ENCODE measurements around the gene NIPSNAP2. TPM values are rescaled to one million over a fixed set of nuclear protein-coding genes. Genes with fewer than 3 reads are reported as not detected.
A peak's percentile ranks its signal among the peaks of the same experiment; 100 is the strongest.
"Not testable (repeated sequence)": the region's sequence is repeated elsewhere in the genome, so short reads cannot be mapped to it uniquely, and the experiment has no call there.

NIPSNAP2 gene
- 30.9 and 36.4 TPM in 2 replicates for total RNA-seq (2014; rRNA removed; shearing (Covaris generic); ENCODE audit: low replicate concordance)

GRCh38 chr7:55964261-55965099, at the start of gene NIPSNAP2:
TSS of gene NIPSNAP2 (plus strand) at chr7:55964585. CDS start at chr7:55964610, 25 bp downstream.
- Histone ChIP-seq H3K4me3 (peak within 1 kb of the TSS; percentile 75), H3K27me3 (no peaks in the 10 kb centered on the region), H3K9me3 (no peaks in the 10 kb centered on the region), H3K36me3 (peaks cover 6% of the 10 kb centered on the region; the same call in 1 of the 2 replicates)
- DNase-seq = peak; percentile 85

GRCh38 chr7:55917771-55918170, 46.6 kb upstream of the NIPSNAP2 start:
- DNase-seq = no peak
- H3K9me3 ChIP-seq = no peaks in the 10 kb centered on the region
- H3K36me3 ChIP-seq = no peaks in the 10 kb centered on the region
- no peak overlapping the region for H3K4me3 ChIP-seq
- no peaks in the 10 kb centered on the region for H3K27me3 ChIP-seq

- DNase-seq = no peak
- Histone ChIP-seq H3K9me3 (no peaks in the 10 kb centered on the region), H3K27me3 (no peaks in the 10 kb centered on the region), H3K36me3 (no peaks in the 10 kb centered on the region), H3K4me3 (no peak overlapping the region)
Observed at GRCh38 chr7:55928006-55928767, 36.2 kb upstream of the NIPSNAP2 start.

- Histone ChIP-seq H3K4me3 (no peak overlapping the region), H3K36me3 (no peaks in the 10 kb centered on the region), H3K27me3 (no peaks in the 10 kb centered on the region), H3K9me3 (no peaks in the 10 kb centered on the region)
- no peak for DNase-seq
Observed at GRCh38 chr7:55931421-55932151, 32.8 kb upstream of the NIPSNAP2 start.

GRCh38 chr7:55939514-55940123, 24.8 kb upstream of the NIPSNAP2 start:
- Histone ChIP-seq H3K36me3 (no peaks in the 10 kb centered on the region), H3K9me3 (peaks cover 2% of the 10 kb centered on the region; the same call in 1 of the 2 replicates), H3K4me3 (no peak overlapping the region), H3K27me3 (no peaks in the 10 kb centered on the region)
- no peak for DNase-seq

GRCh38 chr7:55946545-55946944, 17.8 kb upstream of the NIPSNAP2 start:
- DNase-seq = no peak
- H3K9me3 ChIP-seq = no peaks in the 10 kb centered on the region

GRCh38 chr7:55951637-55952351, 12.6 kb upstream of the NIPSNAP2 start, which contains the start of gene MRPS17:
TSS of gene MRPS17 (plus strand) at chr7:55951877. CDS start at chr7:55953196, 1,319 bp downstream.
- DNase-seq = peak; percentile 89
- Histone ChIP-seq H3K27me3 (no peaks in the 10 kb centered on the region), H3K36me3 (peaks cover 15% of the 10 kb centered on the region), H3K4me3 (peak within 1 kb of the TSS; percentile 97), H3K9me3 (no peaks in the 10 kb centered on the region)

More at GRCh38 chr7:55946545-55946944, 17.8 kb upstream of the NIPSNAP2 start:
- no peaks in the 10 kb centered on the region for H3K36me3 ChIP-seq
- H3K4me3 ChIP-seq = no peak overlapping the region
- H3K27me3 ChIP-seq = no peaks in the 10 kb centered on the region

- H3K4me3 ChIP-seq = peak overlapping the region; percentile 97
- not testable (repeated sequence) for H3K9me3 ChIP-seq, DNase-seq, H3K27me3 ChIP-seq
- peaks cover 15% of the 10 kb centered on the region for H3K36me3 ChIP-seq
Observed at GRCh38 chr7:55952352-55952671, 12.1 kb upstream of the NIPSNAP2 start.

GRCh38 chr7:55953707-55954475, 10.5 kb upstream of the NIPSNAP2 start:
- Histone ChIP-seq H3K9me3 (no peaks in the 10 kb centered on the region), H3K27me3 (no peaks in the 10 kb centered on the region), H3K4me3 (no peak overlapping the region), H3K36me3 (peaks cover 15% of the 10 kb centered on the region)
- no peak for DNase-seq

GRCh38 chr7:55957190-55957589, 7.2 kb upstream of the NIPSNAP2 start:
- Histone ChIP-seq H3K4me3 (no peak overlapping the region), H3K36me3 (peaks cover 12% of the 10 kb centered on the region; the same call in 1 of the 2 replicates), H3K27me3 (no peaks in the 10 kb centered on the region), H3K9me3 (no peaks in the 10 kb centered on the region)
- DNase-seq = no peak

GRCh38 chr7:55962014-55962413, 2.4 kb upstream of the NIPSNAP2 start:
- H3K27me3 ChIP-seq = no peaks in the 10 kb centered on the region
- no peak for DNase-seq
- H3K9me3 ChIP-seq = no peaks in the 10 kb centered on the region
- peaks cover 6% of the 10 kb centered on the region; the same call in 1 of the 2 replicates for H3K36me3 ChIP-seq
- no peak overlapping the region for H3K4me3 ChIP-seq

GRCh38 chr7:55963584-55964168, 709 bp upstream of the NIPSNAP2 start:
- Histone ChIP-seq H3K4me3 (peak overlapping the region; percentile 44), H3K9me3 (no peaks in the 10 kb centered on the region), H3K36me3 (peaks cover 6% of the 10 kb centered on the region; the same call in 1 of the 2 replicates), H3K27me3 (no peaks in the 10 kb centered on the region)
- DNase-seq = no peak

- H3K4me3 ChIP-seq = peak overlapping the region; percentile 75
- H3K27me3 ChIP-seq = no peaks in the 10 kb centered on the region
- DNase-seq = no peak
- H3K36me3 ChIP-seq = peaks cover 6% of the 10 kb centered on the region; the same call in 1 of the 2 replicates
- H3K9me3 ChIP-seq = no peaks in the 10 kb centered on the region
Observed at GRCh38 chr7:55965100-55965470, 700 bp downstream of the NIPSNAP2 start.

- no peaks in the 10 kb centered on the region for H3K27me3 ChIP-seq
- peak overlapping the region; percentile 75 for H3K4me3 ChIP-seq
- no peak for DNase-seq
- no peaks in the 10 kb centered on the region for H3K9me3 ChIP-seq
- peaks cover 6% of the 10 kb centered on the region; the same call in 1 of the 2 replicates for H3K36me3 ChIP-seq
Observed at GRCh38 chr7:55965805-55966421, 1.5 kb downstream of the NIPSNAP2 start.
